Measurements from ENCODE around the gene RARRES2.
A peak's percentile ranks its signal among the peaks of the same experiment; 100 is the strongest.

The RARRES2 gene

DNA sequence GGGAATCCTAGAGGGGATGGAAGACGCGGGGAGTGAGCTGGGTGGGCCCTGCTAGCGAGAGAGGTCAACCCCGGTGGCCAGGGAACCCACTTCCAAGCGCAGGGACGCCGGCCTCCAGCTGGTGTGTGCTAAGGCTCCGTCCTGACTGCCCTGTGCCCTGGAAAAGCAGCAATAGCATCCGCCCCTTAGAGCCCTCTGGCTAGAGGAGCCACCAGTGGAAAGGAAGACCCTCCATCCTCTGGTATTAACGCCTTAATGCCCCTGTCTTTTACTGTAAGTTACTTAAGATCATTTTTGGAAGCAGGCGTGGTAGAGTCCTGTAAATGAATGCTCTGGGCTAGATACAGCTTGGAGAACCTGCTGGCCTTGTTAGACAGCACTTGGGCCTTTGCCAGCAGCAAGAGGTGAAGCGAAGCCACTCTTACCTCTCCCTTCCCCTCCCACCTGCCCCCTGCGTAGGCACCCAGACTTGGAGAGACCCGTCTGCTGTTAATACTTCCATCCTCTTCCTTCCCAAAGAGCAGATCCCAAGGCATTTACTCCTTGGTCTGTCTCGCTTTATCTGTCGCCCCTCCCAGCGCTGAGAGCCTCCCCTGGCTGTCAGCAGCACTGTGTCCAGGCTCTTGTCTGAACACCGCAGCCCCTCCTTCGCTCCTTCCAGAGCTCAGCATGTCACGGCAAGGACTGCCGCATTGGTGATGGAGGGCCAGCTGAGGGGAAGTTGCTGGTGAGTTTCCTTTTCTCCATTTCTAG, 31.8 kb upstream of the RARRES2 start:
- no peaks in the 10 kb centered on the region for H3K27me3 Mint-ChIP-seq
- H3K27ac Mint-ChIP-seq (ENCODE audit: low read depth): no peak overlapping the region
- no peak for DNase-seq (ENCODE audit: low spot score in 2 of 2)
- no peak for ATAC-seq (replicated peaks; ENCODE audit: extremely low read depth, poor library complexity, severe bottlenecking)
- no peaks in the 10 kb centered on the region for H3K9me3 Mint-ChIP-seq
- H3K36me3 Mint-ChIP-seq (ENCODE audit: insufficient read depth): peaks cover 17% of the 10 kb centered on the region
- peak overlapping the region; percentile 17 for H3K4me3 Mint-ChIP-seq
- H3K4me1 Mint-ChIP-seq: peaks cover 36% of the 10 kb centered on the region

DNA sequence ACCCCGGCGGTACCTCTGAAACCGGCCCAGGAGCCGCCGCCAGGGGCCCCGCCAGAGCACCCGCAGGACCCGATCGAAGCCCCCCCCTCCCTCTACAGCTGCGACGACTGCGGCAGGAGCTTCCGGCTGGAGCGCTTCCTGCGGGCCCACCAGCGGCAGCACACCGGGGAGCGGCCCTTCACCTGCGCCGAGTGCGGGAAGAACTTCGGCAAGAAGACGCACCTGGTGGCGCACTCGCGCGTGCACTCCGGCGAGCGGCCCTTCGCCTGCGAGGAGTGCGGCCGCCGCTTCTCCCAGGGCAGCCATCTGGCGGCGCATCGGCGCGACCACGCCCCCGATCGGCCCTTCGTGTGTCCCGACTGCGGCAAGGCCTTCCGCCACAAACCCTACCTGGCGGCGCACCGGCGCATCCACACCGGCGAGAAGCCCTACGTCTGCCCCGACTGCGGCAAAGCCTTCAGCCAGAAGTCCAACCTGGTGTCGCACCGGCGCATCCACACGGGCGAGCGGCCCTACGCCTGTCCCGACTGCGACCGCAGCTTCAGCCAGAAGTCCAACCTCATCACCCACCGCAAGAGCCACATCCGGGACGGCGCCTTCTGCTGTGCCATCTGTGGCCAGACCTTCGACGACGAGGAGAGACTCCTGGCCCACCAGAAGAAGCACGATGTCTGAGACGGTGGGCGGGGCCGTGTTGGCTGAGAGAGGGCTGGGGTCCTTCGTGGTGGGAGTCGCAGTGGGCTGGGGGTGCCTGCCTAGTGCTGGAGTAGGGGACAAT, 31.0 kb upstream of the RARRES2 start:
- Mint-ChIP-seq H3K36me3 (ENCODE audit: insufficient read depth) (peaks cover 19% of the 10 kb centered on the region), H3K4me1 (peaks cover 29% of the 10 kb centered on the region), H3K4me3 (no peak overlapping the region), H3K27me3 (no peaks in the 10 kb centered on the region), H3K27ac (ENCODE audit: low read depth) (no peak overlapping the region), H3K9me3 (no peaks in the 10 kb centered on the region)
- no peak for DNase-seq (ENCODE audit: low spot score in 2 of 2)
- no peak for ATAC-seq (replicated peaks; ENCODE audit: extremely low read depth, poor library complexity, severe bottlenecking)

DNA sequence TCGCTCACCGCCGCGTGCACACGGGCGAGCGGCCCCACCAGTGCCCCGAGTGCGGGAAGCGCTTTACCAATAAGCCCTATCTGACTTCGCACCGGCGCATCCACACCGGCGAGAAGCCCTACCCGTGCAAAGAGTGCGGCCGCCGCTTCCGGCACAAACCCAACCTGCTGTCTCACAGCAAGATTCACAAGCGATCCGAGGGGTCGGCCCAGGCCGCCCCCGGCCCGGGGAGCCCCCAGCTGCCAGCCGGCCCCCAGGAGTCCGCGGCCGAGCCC, 30.5 kb upstream of the RARRES2 start:
- ATAC-seq (replicated peaks; ENCODE audit: extremely low read depth, poor library complexity, severe bottlenecking) (no peak), DNase-seq (ENCODE audit: low spot score in 2 of 2) (no peak)
- Mint-ChIP-seq H3K27me3 (no peaks in the 10 kb centered on the region), H3K36me3 (ENCODE audit: insufficient read depth) (peaks cover 19% of the 10 kb centered on the region), H3K4me3 (no peak overlapping the region), H3K27ac (ENCODE audit: low read depth) (no peak overlapping the region), H3K9me3 (no peaks in the 10 kb centered on the region), H3K4me1 (peaks cover 27% of the 10 kb centered on the region)

DNA sequence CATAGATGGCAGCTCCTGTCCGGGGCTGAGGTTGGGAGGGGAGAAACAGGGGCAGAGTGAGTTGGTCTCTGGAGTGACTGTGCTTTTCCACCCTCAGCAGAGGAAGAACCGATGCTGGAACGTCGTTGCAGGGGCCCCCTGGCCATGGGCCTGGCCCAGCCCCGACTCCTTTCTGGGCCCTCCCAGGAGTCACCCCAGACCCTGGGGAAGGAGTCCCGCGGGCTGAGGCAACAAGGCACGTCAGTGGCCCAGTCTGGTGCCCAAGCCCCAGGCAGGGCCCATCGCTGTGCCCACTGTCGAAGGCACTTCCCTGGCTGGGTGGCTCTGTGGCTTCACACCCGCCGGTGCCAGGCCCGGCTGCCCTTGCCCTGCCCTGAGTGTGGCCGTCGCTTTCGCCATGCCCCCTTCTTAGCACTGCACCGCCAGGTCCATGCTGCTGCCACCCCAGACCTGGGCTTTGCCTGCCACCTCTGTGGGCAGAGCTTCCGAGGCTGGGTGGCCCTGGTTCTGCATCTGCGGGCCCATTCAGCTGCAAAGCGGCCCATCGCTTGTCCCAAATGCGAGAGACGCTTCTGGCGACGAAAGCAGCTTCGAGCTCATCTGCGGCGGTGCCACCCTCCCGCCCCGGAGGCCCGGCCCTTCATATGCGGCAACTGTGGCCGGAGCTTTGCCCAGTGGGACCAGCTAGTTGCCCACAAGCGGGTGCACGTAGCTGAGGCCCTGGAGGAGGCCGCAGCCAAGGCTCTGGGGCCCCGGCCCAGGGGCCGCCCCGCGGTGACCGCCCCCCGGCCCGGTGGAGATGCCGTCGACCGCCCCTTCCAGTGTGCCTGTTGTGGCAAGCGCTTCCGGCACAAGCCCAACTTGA, 29.9 kb upstream of the RARRES2 start:
- H3K27me3 Mint-ChIP-seq: no peaks in the 10 kb centered on the region
- peaks cover 18% of the 10 kb centered on the region for H3K36me3 Mint-ChIP-seq (ENCODE audit: insufficient read depth)
- H3K27ac Mint-ChIP-seq (ENCODE audit: low read depth): no peak overlapping the region
- no peak for DNase-seq (ENCODE audit: low spot score in 2 of 2)
- H3K4me3 Mint-ChIP-seq: peak overlapping the region; percentile 87
- no peak for ATAC-seq (replicated peaks; ENCODE audit: extremely low read depth, poor library complexity, severe bottlenecking)
- H3K4me1 Mint-ChIP-seq: peaks cover 26% of the 10 kb centered on the region
- no peaks in the 10 kb centered on the region for H3K9me3 Mint-ChIP-seq

DNA sequence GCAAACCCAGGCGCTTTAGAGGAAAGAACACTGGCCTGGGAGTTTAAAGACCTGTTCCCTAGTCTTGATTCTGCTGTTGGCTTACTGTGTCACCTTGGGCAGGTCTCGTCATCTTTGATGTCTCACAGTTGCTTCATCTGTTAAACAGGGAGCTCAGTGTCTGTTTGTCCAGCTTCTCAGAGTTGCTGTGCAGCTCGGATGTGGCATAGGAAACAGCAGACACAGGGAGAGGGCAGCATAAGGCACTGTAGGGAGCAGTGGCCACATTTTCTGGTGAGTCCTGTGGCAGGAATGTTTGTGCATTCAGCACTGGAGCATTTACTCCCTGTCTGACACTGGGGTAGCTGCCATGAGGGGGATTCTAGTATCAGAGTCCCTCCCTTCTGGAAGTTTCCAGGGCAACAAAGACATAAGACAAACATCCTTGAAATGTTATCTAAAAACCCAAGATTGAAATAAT, 29.2 kb upstream of the RARRES2 start:
- H3K9me3 Mint-ChIP-seq: no peaks in the 10 kb centered on the region
- H3K27me3 Mint-ChIP-seq: no peaks in the 10 kb centered on the region
- H3K36me3 Mint-ChIP-seq (ENCODE audit: insufficient read depth): peaks cover 17% of the 10 kb centered on the region
- peaks cover 20% of the 10 kb centered on the region for H3K4me1 Mint-ChIP-seq
- H3K4me3 Mint-ChIP-seq: peak overlapping the region; percentile 87
- ATAC-seq (replicated peaks; ENCODE audit: extremely low read depth, poor library complexity, severe bottlenecking) (no peak), DNase-seq (ENCODE audit: low spot score in 2 of 2) (no peak)
- H3K27ac Mint-ChIP-seq (ENCODE audit: low read depth): no peak overlapping the region

DNA sequence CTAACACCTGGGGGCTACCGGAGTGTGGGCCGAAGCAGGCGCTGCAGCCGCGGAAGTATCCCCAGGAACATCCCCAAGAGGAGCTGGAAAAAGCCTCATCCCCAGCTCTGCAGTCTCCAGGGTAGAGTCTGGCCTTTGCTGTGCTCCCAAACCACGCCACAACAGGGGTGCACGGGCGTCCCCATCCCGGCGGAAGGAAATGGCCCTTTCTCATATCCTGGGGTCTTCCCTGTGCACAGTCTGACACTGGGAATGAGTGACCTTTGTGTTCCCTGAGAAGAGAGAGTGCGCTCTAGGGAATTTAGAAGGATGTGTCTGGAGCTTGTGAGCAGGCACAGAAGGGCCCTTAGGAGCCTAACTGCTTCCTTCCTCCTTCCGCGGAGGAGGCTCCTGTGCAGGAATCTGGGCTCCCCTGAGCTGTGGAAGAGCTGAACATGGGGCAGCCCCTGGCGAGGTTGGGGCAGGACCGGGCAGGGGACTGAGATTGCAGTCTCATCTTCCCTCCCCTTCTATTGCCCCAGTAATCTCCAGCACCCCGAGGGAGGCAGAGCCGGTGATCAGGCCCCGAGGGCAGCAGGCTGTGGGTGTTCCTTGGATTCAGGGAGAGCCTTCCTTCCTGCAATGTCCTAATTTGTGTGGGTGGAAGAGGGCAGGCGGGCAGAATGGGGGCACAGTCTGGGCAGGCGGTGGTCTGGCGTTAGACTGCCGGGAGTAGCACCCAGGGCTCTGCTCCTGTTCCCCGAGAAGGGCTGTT, 28.5 kb upstream of the RARRES2 start:
- Mint-ChIP-seq H3K9me3 (no peaks in the 10 kb centered on the region), H3K27me3 (no peaks in the 10 kb centered on the region), H3K27ac (ENCODE audit: low read depth) (peak overlapping the region; percentile 76), H3K4me3 (peak overlapping the region; percentile 87), H3K36me3 (ENCODE audit: insufficient read depth) (peaks cover 17% of the 10 kb centered on the region), H3K4me1 (peaks cover 20% of the 10 kb centered on the region)
- no peak for ATAC-seq (replicated peaks; ENCODE audit: extremely low read depth, poor library complexity, severe bottlenecking)
- no peak for DNase-seq (ENCODE audit: low spot score in 2 of 2)

DNA sequence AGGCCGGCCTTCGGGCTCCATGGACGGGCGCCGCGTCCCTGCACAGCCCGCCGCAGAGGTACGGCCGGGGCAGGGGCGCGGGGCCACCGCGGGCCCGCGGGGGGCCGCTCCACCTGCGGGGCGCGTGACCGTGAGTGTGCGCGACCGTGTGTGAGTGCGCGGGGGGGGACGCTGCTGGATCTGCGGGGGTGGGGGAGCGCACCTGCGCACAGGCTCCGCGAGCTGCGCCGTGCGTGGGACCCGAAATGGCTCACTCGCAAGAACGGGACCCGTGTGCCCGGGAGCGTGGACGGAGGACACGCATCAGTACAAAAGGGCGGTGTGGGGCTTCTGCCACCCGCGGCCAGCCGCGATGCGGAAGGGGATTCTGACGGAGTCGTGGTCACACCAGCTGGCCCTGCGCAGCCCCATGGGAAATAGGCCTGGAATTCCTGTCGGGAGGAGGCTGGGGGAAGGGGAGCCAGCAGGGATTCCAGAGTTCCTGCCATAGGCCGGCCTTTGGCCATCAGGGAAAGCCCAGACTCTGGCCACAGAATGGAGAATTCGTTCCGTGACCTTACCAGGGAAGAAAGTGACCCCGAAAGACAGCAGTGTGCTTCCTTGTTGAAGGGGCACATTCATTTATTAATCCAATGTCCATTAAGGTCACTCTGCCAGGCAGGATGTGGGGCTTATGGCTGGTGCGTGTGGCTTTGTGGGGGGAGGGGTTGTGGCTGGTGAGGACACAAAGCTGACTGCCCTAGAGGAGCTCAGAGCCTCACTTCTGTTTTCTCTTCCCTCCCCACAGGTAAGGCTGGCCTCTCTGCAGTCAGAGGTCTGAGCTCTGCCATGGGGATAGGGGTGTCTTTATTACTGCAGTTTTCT, 27.7 kb upstream of the RARRES2 start:
- Mint-ChIP-seq H3K27ac (ENCODE audit: low read depth) (peak overlapping the region; percentile 76), H3K27me3 (no peaks in the 10 kb centered on the region), H3K9me3 (no peaks in the 10 kb centered on the region), H3K4me1 (peaks cover 20% of the 10 kb centered on the region), H3K4me3 (peak overlapping the region; percentile 87), H3K36me3 (ENCODE audit: insufficient read depth) (peaks cover 14% of the 10 kb centered on the region)
- peak; percentile 59 for ATAC-seq (replicated peaks; ENCODE audit: extremely low read depth, poor library complexity, severe bottlenecking)
- peak in 1 of 2 donors; percentile 26 for DNase-seq (ENCODE audit: low spot score in 2 of 2)

DNA sequence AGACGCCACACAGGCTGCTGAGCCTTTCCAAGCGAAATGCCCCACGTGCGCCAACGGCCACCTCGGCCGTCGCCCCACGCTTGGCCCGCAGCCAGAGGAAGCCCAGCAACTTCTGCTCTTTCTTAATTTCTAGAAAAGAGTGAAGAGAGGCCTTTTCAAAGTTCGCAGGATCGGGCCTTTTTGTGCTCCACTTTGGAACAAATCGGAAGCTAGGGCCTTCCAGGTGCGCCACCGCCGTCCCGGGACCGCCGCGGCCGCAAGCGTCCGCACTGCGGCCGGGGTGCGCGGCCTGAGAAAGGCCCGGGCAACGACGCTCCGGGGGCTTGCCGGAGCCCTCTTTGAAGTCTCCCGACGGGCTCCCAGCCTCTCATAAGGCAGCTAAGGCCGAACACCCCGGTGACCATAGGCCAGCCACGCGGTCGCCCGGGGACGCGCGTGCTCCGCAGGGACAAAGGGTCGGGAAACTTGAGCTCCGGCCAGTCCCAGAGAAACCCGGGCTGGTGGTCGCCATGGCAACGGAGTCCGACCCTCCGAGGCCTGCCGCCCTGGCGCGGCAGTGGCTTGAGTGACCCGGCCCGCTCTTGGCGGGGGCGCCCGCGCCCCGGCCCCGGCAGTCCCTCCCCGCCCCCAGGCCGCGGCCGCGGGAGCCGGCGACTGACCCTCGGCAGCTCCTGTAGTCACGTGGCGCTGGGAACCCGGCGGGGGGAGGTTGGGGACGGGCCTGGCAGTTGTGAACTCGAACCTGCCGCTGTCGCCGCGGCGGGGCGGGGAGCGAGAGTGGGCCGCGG, 26.9 kb upstream of the RARRES2 start, which contains the start of gene REPIN1:
Gene REPIN1, plus strand, starts transcription at position 727 of the 788 bp plus-strand sequence. CDS start 890 bp downstream, outside the sequence.
- Mint-ChIP-seq H3K9me3 (no peaks in the 10 kb centered on the region), H3K36me3 (ENCODE audit: insufficient read depth) (peaks cover 11% of the 10 kb centered on the region), H3K4me1 (peaks cover 15% of the 10 kb centered on the region), H3K4me3 (peak within 1 kb of the TSS; percentile 87), H3K27me3 (no peaks in the 10 kb centered on the region), H3K27ac (ENCODE audit: low read depth) (peak within 1 kb of the TSS; percentile 88)
- ATAC-seq (replicated peaks; ENCODE audit: extremely low read depth, poor library complexity, severe bottlenecking) (peak; percentile 50), DNase-seq (ENCODE audit: low spot score in 2 of 2) (peak; percentile 54 to 57)

DNA sequence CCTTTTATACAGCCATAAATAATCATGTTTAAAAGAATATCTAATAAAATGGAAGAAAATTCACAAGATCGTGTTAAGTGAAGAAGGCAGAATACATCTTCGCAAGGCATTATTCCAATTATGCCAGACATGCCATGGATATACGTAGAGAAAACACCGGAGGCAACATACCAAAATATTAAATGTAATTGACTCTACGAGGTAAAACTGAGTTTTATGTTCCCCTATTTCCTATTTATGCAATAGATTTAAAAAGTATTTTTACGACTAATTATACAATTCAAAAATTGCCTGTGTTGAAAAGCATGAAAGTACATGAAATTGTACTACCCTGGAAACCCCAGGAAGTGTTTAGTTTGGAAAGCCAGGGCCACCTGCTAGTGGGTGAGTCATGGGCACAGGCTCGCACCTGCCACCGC, 26.3 kb upstream of the RARRES2 start:
- ATAC-seq (replicated peaks; ENCODE audit: extremely low read depth, poor library complexity, severe bottlenecking): peak; percentile 68

DNA sequence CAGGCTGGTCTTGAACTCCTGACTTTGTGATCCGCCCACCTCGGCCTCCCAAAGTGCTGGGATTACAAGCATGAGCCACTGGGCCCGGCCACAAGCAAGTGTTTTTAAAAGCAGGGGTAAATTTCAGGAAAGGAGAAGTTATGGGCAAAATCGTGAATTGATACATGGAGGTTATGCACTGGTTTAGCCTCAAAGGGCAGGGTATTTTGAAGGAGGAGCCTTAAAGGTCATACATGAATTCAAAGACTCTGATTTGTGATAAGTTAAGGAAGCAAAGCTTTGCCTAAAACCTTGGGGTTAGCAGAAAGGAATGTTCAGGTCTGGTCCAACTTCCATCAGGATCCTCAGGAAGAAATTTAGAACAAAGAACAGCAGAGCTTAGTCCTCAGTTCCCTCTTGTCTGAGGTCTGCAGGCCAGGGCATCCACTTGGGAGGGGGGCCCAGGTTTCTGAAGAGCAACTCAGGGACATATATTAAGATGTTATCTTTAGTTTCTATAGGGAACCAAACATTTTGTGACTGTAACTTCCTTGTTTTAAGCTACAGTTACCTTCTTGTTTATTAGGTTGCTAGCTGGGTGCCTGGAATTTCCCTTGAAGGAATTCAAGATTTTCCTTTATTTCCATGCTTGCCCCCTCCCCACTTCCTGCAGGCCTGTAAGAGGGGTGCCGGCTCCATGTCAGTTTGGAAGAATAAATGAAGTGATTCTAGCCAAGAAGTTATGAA, 24.4 kb upstream of the RARRES2 start:
- DNase-seq (ENCODE audit: low spot score in 2 of 2): no peak
- no peak overlapping the region for H3K4me3 Mint-ChIP-seq
- ATAC-seq (replicated peaks; ENCODE audit: extremely low read depth, poor library complexity, severe bottlenecking): no peak

More for the DNA sequence above, 26.3 kb upstream of the RARRES2 start:
- Mint-ChIP-seq H3K27ac (ENCODE audit: low read depth) (peak overlapping the region; percentile 88), H3K9me3 (no peaks in the 10 kb centered on the region), H3K4me1 (peaks cover 15% of the 10 kb centered on the region), H3K27me3 (no peaks in the 10 kb centered on the region), H3K36me3 (ENCODE audit: insufficient read depth) (peaks cover 11% of the 10 kb centered on the region), H3K4me3 (peak overlapping the region; percentile 87)
- DNase-seq (ENCODE audit: low spot score in 2 of 2): no peak

More for the DNA sequence above, 24.4 kb upstream of the RARRES2 start:
- Mint-ChIP-seq H3K4me1 (peaks cover 14% of the 10 kb centered on the region), H3K27ac (ENCODE audit: low read depth) (peak overlapping the region; percentile 11), H3K36me3 (ENCODE audit: insufficient read depth) (peaks cover 9% of the 10 kb centered on the region), H3K9me3 (no peaks in the 10 kb centered on the region), H3K27me3 (no peaks in the 10 kb centered on the region)

Measured in central memory CD8-positive, alpha-beta T cell (primary cell).